Ureter (tissue), 1 donor: ENCODE measurements around the gene COL18A1. TPM values are rescaled to one million over a fixed set of nuclear protein-coding genes. Genes with fewer than 3 reads are reported as not detected.

Experiments
- DNase-seq: peaks from one replicate; pipeline ENCODE4 v3.0.0-alpha.2; 2020; ENCODE audit warnings: low spot score
- total RNA-seq: library from RNA; stranded (reverse); gene quantifications from one replicate; pipeline ENCODE4 v1.2.4, GENCODE V29; 2023
- donor health status: DM: yes; HTN: yes; CAD: no.

The COL18A1 gene
- total RNA-seq, 1 donor from 2014 or later: 90.4 TPM

- DNase-seq: no peak
These were observed 152.7 kb downstream of the COL18A1 start for GRCh38 chr21:45557616-45558043.

- DNase-seq: peak; percentile 42
These were observed 153.2 kb downstream of the COL18A1 start for GRCh38 chr21:45558044-45558721.

DNA sequence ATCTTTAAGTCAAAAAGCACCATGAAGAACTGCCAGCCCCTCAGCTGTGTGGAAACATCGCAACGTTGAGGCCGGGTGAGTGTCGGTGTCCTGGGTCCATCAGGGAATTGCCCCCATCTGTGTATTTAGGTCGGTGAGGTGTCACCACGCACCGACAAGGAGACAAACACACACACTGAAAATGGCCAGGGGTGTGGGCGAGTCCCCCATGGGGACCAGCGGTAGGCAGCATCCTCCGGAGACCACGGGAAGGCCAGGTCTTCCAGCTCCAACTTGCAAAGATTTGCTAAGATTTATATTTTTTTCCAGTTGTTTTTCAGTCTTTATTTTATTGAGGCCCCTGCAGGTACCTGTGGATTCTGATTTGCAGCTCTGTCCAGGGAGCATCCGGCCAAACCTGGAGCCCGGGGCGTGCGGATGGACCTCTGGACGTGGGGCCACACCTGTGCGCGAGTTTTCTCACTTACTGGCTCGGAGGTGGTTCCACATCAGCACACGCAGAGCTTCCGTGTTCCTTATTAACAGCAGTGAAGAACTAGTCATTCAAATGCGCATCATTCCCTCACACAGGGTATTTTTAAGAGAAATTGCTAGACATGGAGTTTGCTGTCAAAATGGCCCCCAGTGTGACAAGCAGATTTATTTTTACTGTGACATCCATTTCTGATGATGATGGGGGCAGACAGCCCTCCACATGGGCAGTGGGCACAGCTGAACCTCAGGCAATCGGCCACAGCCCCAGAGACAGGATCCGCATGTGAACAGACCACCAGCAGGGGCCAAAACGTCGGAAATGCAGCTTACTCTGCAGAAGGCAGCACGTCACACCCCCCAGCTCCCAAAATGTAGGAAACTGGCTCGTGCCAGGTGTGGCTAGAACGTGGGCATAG lies 154.5 kb downstream of the COL18A1 start:
- peak; percentile 37 for DNase-seq

- peak; percentile 40 for DNase-seq
These were observed 155.4 kb downstream of the COL18A1 start for GRCh38 chr21:45560106-45561021.

DNA sequence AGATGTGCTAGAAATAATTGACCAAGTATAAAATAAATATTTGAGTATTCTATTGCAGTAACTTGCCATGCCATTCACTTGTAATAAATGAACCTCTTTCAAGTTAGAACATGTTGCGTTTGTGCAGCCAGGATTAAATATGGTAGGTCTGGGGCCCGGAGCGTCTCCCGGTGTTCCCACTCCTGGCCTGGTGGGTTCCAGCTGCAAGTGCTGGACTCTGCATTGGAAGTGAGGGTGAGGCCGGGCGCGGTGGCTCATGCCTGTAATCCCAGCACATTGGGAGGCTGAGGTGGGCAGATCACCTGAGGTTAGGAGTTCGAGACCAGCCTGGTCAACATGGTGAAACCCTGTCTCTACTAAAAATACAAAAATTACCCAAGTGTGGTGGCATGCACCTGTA lies 156.3 kb downstream of the COL18A1 start:
- peak; percentile 29 for DNase-seq

DNA sequence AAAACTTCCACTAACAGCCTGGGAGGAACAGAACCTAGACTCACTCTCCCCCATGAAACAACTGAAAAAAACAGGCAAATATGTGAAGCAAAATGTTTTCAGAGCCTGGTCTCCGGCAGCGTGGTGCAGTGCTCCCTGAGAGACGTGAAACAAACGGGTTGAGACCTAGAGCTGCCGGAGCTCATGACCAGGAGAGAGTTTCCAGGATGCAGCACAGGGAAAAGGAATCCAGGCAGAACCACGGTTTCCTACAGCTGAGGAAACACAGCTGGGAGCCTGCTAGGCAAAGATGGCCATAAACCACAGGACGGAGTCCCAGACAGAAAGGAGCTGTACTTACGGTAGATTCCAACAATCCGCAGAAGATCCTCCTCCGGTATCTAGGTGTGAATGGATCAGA lies 157.4 kb downstream of the COL18A1 start:
- peak; percentile 33 for DNase-seq

DNA sequence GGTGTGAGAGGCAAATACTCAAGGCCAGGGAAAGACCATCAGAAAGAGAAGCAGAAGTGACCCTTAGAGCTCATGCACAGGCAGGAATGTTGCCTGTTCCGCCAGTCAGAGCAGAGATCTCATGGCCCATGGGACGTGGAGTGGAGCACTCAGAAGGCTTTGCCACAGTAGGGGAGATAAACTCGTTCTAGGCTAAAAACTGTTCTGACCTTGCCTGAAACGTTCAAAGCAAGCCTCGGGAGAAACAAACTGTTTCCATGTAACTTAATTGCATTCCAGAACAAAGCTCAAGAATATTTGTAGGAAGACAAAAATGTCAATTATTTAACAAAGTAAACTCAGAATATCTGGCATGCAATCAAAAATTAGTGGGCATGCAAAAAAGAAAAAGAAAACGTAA lies 158.0 kb downstream of the COL18A1 start:
- DNase-seq: no peak

Other genes starting within 250 kb of the COL18A1 start
- 42.6 TPM for gene POFUT2, start 117.3 kb upstream of the COL18A1 start, total RNA-seq
- 23.0 TPM for gene SLC19A1, start 137.3 kb downstream of the COL18A1 start, total RNA-seq
- 7.1 TPM for gene PCBP3, start 238.6 kb downstream of the COL18A1 start, total RNA-seq